DND-41 (cell line): ENCODE measurements around the gene TMEM132D.

Experiments used
- ATAC-seq: fragments of 200-7000 bp; cut with Tn5 transposase; 3 replicates; pipeline ENCODE4 v1.9.1; 2021; ENCODE audit warnings: low read depth; ENCODE audit not compliant: insufficient read depth
- DNase-seq: peaks from one replicate; pipeline ENCODE4 v3.0.0-alpha.2; 2020
- H2AFZ ChIP-seq: 2 replicates; pipeline ENCODE4 v1.6.0; 2012; ENCODE audit warnings: low read depth, low read length
- H3K27ac ChIP-seq: 2 replicates; pipeline ENCODE4 v1.5.1; 2012; ENCODE audit warnings: low read length, inconsistent platforms
- H3K27me3 ChIP-seq: fragments of 200-600 bp; sonication (generic); 2 replicates; pipeline ENCODE4 v1.6.0; 2012; ENCODE audit warnings: low read length, mild to moderate bottlenecking, inconsistent platforms; ENCODE audit not compliant: insufficient read depth, poor library complexity
- H3K36me3 ChIP-seq: 2 replicates; pipeline ENCODE4 v1.5.1; 2012; ENCODE audit warnings: low read length, inconsistent platforms; ENCODE audit not compliant: insufficient read depth
- H3K4me1 ChIP-seq: 2 replicates; pipeline ENCODE4 v1.5.1; 2012; ENCODE audit warnings: mild to moderate bottlenecking, low read length; ENCODE audit not compliant: insufficient read depth
- H3K4me2 ChIP-seq: 2 replicates; pipeline ENCODE4 v1.6.0; 2012; ENCODE audit warnings: mild to moderate bottlenecking, moderate library complexity, low read length, inconsistent platforms; ENCODE audit not compliant: insufficient read depth
- H3K4me3 ChIP-seq, 2 experiments: fragments of 200-600 bp in 1 of 2; shearing (Covaris generic) in 1 of 2; 2 replicates each; pipeline ENCODE4 v1.5.1; 2012 to 2016; ENCODE audit warnings: inconsistent platforms in 2 of 2, low read length in 2 of 2, mild to moderate bottlenecking in 2 of 2, low read depth in 1 of 2, moderate library complexity in 1 of 2
- H3K79me2 ChIP-seq: 2 replicates; pipeline ENCODE4 v1.6.0; 2012; ENCODE audit warnings: low read length, inconsistent platforms; ENCODE audit not compliant: insufficient read depth
- H3K9ac ChIP-seq: 2 replicates; pipeline ENCODE4 v1.6.0; 2012; ENCODE audit warnings: low read depth, mild to moderate bottlenecking, inconsistent platforms, low read length, moderate library complexity
- H3K9me3 ChIP-seq: 2 replicates; pipeline ENCODE4 v1.5.1; 2012; ENCODE audit warnings: low read length, moderate library complexity, mild to moderate bottlenecking, inconsistent platforms; ENCODE audit not compliant: insufficient read depth, severe bottlenecking
- H4K20me1 ChIP-seq: 2 replicates; pipeline ENCODE4 v1.6.0; 2012; ENCODE audit warnings: low read length; ENCODE audit not compliant: insufficient read depth
- EZH2 ChIP-seq: IDR thresholded peaks from 3 replicates; pipeline ENCODE4 v1.6.1; 2012; ENCODE audit warnings: borderline replicate concordance, low read depth, mild to moderate bottlenecking, moderate library complexity, low read length, inconsistent platforms; ENCODE audit not compliant: severe bottlenecking
- TF ChIP-seq, protein P1 (sequence below): IDR thresholded peaks from 2 replicates; pipeline ENCODE4 v1.5.1; 2012; ENCODE audit warnings: borderline replicate concordance, low read length, moderate library complexity, mild to moderate bottlenecking; ENCODE audit not compliant: poor library complexity, severe bottlenecking; ENCODE audit errors: extremely low read depth

Gene TMEM132D

DNA sequence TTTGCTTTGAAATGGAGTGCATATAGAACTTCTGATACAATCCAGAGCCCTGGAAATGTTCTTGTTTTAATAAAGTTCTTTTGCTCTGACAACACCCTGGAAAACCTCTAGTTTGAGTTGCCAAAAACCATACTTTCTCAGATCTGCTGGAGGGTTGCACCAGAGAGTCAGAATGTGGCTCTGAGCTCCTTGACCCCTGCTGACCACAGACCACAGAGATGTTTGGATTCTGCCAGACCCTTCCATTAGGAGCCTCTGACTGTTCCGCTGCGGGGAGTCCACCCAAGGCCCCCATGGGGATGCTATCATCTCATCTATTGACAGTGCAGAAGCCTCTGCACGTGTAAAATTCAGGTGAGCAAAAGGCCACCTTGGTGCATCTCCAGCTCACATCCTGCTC lies 718.0 kb downstream of the TMEM132D start:
- Histone ChIP-seq H3K9me3 (no peaks in the 10 kb centered on the region), H3K4me2 (no peak overlapping the region), H2AFZ (no peak overlapping the region), H3K27ac (no peak overlapping the region), H3K4me3 (no peak overlapping the region), H3K36me3 (no peaks in the 10 kb centered on the region), H3K27me3 (no peaks in the 10 kb centered on the region), H4K20me1 (no peaks in the 10 kb centered on the region), H3K79me2 (no peaks in the 10 kb centered on the region), H3K9ac (no peak overlapping the region), H3K4me1 (no peaks in the 10 kb centered on the region)
- TF ChIP-seq, protein P1, sequence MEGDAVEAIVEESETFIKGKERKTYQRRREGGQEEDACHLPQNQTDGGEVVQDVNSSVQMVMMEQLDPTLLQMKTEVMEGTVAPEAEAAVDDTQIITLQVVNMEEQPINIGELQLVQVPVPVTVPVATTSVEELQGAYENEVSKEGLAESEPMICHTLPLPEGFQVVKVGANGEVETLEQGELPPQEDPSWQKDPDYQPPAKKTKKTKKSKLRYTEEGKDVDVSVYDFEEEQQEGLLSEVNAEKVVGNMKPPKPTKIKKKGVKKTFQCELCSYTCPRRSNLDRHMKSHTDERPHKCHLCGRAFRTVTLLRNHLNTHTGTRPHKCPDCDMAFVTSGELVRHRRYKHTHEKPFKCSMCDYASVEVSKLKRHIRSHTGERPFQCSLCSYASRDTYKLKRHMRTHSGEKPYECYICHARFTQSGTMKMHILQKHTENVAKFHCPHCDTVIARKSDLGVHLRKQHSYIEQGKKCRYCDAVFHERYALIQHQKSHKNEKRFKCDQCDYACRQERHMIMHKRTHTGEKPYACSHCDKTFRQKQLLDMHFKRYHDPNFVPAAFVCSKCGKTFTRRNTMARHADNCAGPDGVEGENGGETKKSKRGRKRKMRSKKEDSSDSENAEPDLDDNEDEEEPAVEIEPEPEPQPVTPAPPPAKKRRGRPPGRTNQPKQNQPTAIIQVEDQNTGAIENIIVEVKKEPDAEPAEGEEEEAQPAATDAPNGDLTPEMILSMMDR = no peak
- no peak for TF ChIP-seq EZH2
- DNase-seq (no peak), ATAC-seq (no peak)

DNA sequence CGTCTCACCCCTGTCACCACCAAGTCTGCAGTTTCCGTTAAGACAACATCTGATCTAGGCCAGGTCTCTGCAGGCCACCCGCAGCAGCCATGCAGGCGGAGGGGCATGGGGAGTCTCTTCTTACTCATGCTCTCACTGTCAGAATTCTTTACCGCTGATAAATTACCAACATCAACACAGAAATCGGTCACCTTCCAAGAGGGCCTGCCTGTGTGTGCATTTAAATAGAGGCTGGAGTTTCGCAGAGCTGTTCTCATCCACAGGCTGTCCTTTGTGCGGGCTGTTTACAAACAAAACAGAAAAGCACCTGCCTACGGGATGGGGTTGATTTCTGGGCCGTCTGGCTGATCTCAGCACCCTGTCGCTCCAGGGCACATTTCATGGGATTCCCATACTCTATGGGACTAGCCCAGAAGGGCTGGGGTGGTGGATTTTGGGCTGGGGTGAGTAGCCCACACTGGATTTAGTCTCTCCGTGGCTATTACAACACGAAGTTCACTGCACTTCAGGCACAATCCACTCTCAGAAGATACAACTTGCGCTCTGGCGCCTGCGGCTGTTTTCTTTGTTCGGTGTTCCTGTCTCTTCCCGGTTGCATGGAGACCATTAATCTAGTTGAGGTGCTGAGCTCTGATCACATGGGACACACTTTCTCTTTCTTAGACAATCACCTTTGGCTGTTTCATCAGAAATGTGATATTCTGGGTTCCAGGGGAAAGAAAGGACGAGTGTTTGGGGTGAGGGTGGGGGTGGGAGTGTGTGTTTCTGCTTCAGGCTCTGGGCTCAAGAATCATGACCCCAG lies 719.5 kb downstream of the TMEM132D start:
- no peak overlapping the region for H3K9ac ChIP-seq
- no peak overlapping the region for H3K4me2 ChIP-seq
- no peaks in the 10 kb centered on the region for H3K79me2 ChIP-seq
- H2AFZ ChIP-seq = no peak overlapping the region
- no peak for DNase-seq
- H3K4me1 ChIP-seq = no peaks in the 10 kb centered on the region
- no peaks in the 10 kb centered on the region for H4K20me1 ChIP-seq
- no peaks in the 10 kb centered on the region for H3K9me3 ChIP-seq
- no peaks in the 10 kb centered on the region for H3K27me3 ChIP-seq
- H3K27ac ChIP-seq = no peak overlapping the region
- no peak for ATAC-seq
- H3K36me3 ChIP-seq = no peaks in the 10 kb centered on the region
- TF ChIP-seq EZH2 = no peak
- TF ChIP-seq, protein P1 = no peak
- no peak overlapping the region for H3K4me3 ChIP-seq

DNA sequence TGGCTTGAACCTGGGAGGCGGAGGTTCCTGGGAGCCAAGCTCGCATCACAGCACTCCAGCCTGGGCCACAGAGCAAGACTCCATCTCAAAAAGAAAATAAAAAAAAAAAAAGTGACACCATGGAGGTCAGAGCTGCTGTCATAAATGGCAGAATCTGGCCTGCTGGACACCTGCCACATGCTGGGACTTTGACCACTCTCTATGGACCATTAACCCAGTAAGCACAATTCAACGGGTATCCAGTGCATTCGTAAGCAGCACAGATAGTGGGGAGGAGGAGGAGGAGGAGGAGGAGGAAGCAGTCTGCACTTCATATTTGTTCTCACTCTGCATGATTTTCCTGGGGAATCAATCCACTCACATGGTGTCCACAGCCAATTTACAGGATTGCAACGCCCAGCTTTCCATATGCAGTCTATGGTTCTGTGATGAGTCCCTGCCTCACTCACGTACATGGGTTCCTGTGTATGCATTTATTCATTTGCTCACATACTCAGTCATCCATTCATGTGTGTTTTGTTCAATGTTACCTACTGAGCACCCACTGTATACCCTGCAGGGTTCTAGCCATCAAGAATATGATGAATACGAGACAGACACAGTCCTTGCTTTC lies 723.8 kb downstream of the TMEM132D start:
- Histone ChIP-seq H3K4me2 (no peak overlapping the region), H4K20me1 (no peaks in the 10 kb centered on the region), H3K9me3 (no peaks in the 10 kb centered on the region), H3K9ac (no peak overlapping the region), H3K79me2 (no peaks in the 10 kb centered on the region), H3K4me1 (no peaks in the 10 kb centered on the region), H3K4me3 (no peak overlapping the region), H3K36me3 (no peaks in the 10 kb centered on the region), H2AFZ (no peak overlapping the region), H3K27me3 (no peaks in the 10 kb centered on the region), H3K27ac (no peak overlapping the region)
- no peak for TF ChIP-seq EZH2
- TF ChIP-seq, protein P1 = no peak
- DNase-seq (no peak), ATAC-seq (no peak)
